DOHH2 (cell line): Measurements from ENCODE around the gene EPAS1.

Source experiments
- H3F3A ChIP-seq: fragments of 200-600 bp; sonication (generic), shearing (Covaris generic); 2 replicates; pipeline ENCODE4 v1.6.0; 2016; ENCODE audit warnings: antibody characterized with exemption, mild to moderate bottlenecking; ENCODE audit not compliant: control insufficient read depth, insufficient read depth
- H3K27ac ChIP-seq: fragments of 200-600 bp; sonication (generic); 2 replicates; pipeline ENCODE4 v1.5.1; 2014; ENCODE audit warnings: low read depth, mild to moderate bottlenecking, low read length, moderate library complexity
- H3K27me3 ChIP-seq: fragments of 200-600 bp; sonication (generic); 2 replicates; pipeline ENCODE4 v1.6.1; 2014; ENCODE audit warnings: mild to moderate bottlenecking, low read length, mixed read lengths; ENCODE audit not compliant: control insufficient read depth
- H3K36me3 ChIP-seq: fragments of 200-600 bp; sonication (generic); 2 replicates; pipeline ENCODE4 v1.6.1; 2014; ENCODE audit warnings: mild to moderate bottlenecking, low read length, moderate library complexity, mixed read lengths; ENCODE audit not compliant: control insufficient read depth
- H3K4me1 ChIP-seq: fragments of 200-600 bp; sonication (generic); 2 replicates; pipeline ENCODE4 v1.6.1; 2014; ENCODE audit warnings: mild to moderate bottlenecking, low read length, mixed read lengths; ENCODE audit not compliant: control insufficient read depth
- H3K4me2 ChIP-seq: fragments of 200-600 bp; sonication (generic); 2 replicates; pipeline ENCODE4 v1.6.0; 2014; ENCODE audit warnings: mild to moderate bottlenecking, low read length, moderate library complexity
- H3K4me3 ChIP-seq: fragments of 200-600 bp; sonication (generic); 2 replicates; pipeline ENCODE4 v1.5.1; 2014; ENCODE audit warnings: mild to moderate bottlenecking, low read length, mixed read lengths
- H3K79me2 ChIP-seq: fragments of 200-600 bp; sonication (generic); 2 replicates; pipeline ENCODE4 v1.6.1; 2014; ENCODE audit warnings: mild to moderate bottlenecking, low read length, mixed read lengths; ENCODE audit not compliant: control insufficient read depth
- H3K9me2 ChIP-seq: fragments of 200-600 bp; sonication (generic); replicated peaks from 2 replicates; pipeline ENCODE4 v1.6.1; 2014; ENCODE audit warnings: mild to moderate bottlenecking, low read length, mixed read lengths; ENCODE audit not compliant: control insufficient read depth
- H3K9me3 ChIP-seq: fragments of 200-600 bp; sonication (generic); 2 replicates; pipeline ENCODE4 v1.6.1; 2014; ENCODE audit warnings: antibody characterized with exemption, low read length, mixed read lengths; ENCODE audit not compliant: control insufficient read depth, insufficient read depth
- H4K20me1 ChIP-seq: fragments of 200-600 bp; sonication (generic); 2 replicates; pipeline ENCODE4 v1.6.0; 2014; ENCODE audit warnings: low read depth, mild to moderate bottlenecking, antibody characterized with exemption, low read length, moderate library complexity; ENCODE audit not compliant: control insufficient read depth, insufficient read depth
- CTCF ChIP-seq: fragments of 200-600 bp; sonication (generic); IDR thresholded peaks from one replicate; pipeline ENCODE4 v1.5.1; 2014; ENCODE audit warnings: antibody characterized with exemption, mild to moderate bottlenecking, low read depth, low read length; ENCODE audit not compliant: poor library complexity, severe bottlenecking
- EZH2phosphoT487 ChIP-seq: fragments of 200-600 bp; sonication (generic); IDR thresholded peaks from 2 replicates; pipeline ENCODE4 v1.6.1; 2017; ENCODE audit warnings: borderline replicate concordance, mild to moderate bottlenecking, antibody characterized with exemption, low read length, moderate library complexity, mixed read lengths

Gene EPAS1

GRCh38 chr2:46315103-46315890 lies 18.1 kb downstream of the EPAS1 start:
- no peak overlapping the region for H3K4me3 ChIP-seq
- no peaks in the 10 kb centered on the region for H3F3A ChIP-seq
- H3K9me3 ChIP-seq: no peaks in the 10 kb centered on the region
- H3K27me3 ChIP-seq: peaks cover 18% of the 10 kb centered on the region
- TF ChIP-seq EZH2phosphoT487 (no peak), CTCF (no peak)
- no peak overlapping the region for H3K4me2 ChIP-seq
- H3K27ac ChIP-seq: no peak overlapping the region
- no peaks in the 10 kb centered on the region for H3K36me3 ChIP-seq
- H3K79me2 ChIP-seq: no peaks in the 10 kb centered on the region
- no peaks in the 10 kb centered on the region for H3K4me1 ChIP-seq
- H4K20me1 ChIP-seq: no peaks in the 10 kb centered on the region
- no peaks in the 10 kb centered on the region for H3K9me2 ChIP-seq

GRCh38 chr2:46317094-46317486 lies 19.9 kb downstream of the EPAS1 start:
- Histone ChIP-seq H3K27ac (no peak overlapping the region), H3K4me2 (no peak overlapping the region), H3K36me3 (no peaks in the 10 kb centered on the region), H4K20me1 (no peaks in the 10 kb centered on the region), H3K4me3 (no peak overlapping the region), H3K9me2 (no peaks in the 10 kb centered on the region), H3K4me1 (no peaks in the 10 kb centered on the region), H3F3A (no peaks in the 10 kb centered on the region), H3K79me2 (no peaks in the 10 kb centered on the region), H3K27me3 (peaks cover 23% of the 10 kb centered on the region), H3K9me3 (no peaks in the 10 kb centered on the region)
- TF ChIP-seq EZH2phosphoT487: no peak
- TF ChIP-seq CTCF: no peak

- H3K4me3 ChIP-seq: no peak overlapping the region
- H3K4me2 ChIP-seq: no peak overlapping the region
- no peaks in the 10 kb centered on the region for H3F3A ChIP-seq
- peaks cover 26% of the 10 kb centered on the region for H3K27me3 ChIP-seq
- no peaks in the 10 kb centered on the region for H3K9me3 ChIP-seq
- no peaks in the 10 kb centered on the region for H3K36me3 ChIP-seq
- H3K9me2 ChIP-seq: no peaks in the 10 kb centered on the region
- H3K4me1 ChIP-seq: no peaks in the 10 kb centered on the region
- H4K20me1 ChIP-seq: no peaks in the 10 kb centered on the region
- TF ChIP-seq CTCF: no peak
- no peak for TF ChIP-seq EZH2phosphoT487
- no peaks in the 10 kb centered on the region for H3K79me2 ChIP-seq
- H3K27ac ChIP-seq: no peak overlapping the region
Observed at GRCh38 chr2:46318579-46319460, 21.6 kb downstream of the EPAS1 start.
